ENCODE measurements around the gene B3GNT3.

Gene B3GNT3

DNA sequence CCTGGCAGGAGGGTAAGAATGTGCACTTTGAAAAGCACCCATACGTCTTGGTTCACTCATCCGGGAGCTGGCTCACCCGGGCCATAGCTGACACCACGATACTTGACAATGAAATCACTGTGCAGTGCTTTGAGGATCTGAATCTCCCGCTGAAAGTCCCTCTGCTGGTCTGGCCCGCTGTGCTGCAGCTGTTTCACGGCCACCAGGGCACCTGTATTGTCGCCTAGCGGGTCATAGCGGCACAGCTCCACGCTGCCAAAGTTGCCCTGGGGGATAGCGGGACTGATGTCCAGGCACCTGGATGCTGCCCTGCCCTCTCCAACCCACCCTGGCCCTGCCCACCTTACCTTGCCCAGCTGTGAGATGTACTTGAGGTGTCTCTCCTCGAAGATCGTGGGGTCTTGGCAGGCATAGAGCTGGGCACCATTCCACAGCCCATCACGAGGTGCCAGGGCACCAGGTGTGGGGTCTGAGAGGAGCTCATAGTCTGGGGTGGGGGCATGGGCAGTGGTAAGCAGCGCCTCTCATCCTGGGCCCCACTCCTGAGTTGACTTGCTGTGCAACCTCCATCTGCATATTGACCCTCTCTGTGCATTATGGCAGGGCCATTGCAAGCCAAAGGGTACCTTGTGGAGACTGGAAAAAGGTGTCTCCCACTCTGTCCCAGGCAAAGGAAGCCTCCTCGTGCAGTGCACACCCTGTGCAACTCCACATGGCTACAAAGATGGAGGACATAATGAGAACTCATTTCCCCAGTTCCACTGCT is 37.7 kb downstream of the B3GNT3 start:
- no peak for DNase-seq (ENCODE audit: low read depth in 2 of 2)

DNA sequence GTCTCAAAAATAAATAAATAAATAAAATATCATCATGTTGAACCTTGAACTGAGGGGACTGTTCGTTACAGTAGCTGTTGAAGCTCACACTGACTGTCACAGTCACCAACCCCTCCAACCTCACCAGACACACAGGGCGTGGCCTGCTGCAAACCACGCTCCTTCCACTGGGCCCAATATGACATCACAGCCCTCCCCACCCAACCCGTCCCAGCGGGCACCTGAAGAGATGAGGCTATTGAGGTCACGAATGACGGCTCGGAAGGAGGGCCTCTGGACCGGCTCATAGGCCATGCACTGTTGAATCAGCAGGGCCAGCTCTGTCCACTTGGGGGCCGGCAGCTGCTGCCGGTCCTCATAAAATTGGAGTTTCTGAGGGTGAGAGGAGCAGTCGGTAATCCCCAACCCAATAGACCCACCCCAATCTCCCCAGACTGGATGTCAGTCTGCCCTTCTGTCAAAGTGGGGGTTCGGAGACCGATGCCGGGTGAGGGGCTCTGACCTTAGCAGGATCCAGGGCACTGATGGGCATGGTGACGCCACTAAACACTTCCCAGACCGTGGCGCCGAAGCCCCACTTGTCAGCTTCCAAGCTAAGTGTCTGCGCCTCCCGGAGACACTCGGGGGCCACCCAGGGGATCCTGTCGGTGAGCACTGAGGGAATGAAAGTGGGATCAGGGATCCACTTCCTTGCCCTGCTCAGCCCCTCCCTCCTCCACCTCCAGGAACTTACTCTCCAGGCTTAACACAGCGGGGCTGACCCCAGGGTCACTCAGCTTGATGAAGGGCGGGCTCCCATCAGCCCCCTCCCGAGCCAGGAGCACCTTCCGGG is 39.6 kb downstream of the B3GNT3 start:
- no peak for DNase-seq (ENCODE audit: low read depth in 2 of 2)

DNA sequence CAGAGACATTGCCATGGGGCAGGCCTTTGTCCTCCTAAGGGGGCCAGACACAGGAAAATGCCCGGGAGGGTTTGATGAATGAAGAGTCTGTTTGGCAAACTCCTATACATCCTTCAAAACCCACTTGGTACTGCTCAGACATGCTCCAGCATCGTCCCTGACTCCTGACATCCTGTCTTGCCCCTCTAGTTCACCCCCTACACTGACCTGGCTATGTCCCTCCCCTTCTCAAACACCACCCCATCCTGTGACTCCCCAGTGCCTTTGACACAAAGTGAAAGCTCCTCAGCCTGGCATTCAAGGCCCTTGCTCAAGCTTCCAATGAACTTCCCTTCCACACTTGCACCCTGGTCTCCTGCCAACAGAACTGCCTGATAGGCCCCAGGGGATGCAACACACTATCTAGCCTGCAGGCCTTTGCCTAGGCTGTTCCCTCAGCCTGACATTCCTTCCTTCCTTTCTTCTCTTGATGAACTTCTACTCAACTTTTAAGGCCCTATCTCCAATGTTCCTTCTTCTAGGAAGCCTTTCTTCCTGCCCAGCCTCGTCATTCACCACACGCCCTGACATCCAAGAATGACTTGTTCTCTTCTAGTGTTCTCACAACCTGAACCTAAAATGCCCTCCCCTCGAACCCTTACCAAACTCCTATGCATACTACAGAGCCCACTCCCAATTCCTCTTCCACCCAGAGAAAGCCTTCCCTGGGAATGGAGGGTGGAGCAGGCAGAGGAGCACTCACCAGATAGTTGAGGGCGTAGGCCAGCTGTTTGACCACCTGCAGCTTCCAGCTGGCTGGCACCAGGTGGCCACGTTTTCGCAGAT is 40.5 kb downstream of the B3GNT3 start:
- no peak for DNase-seq (ENCODE audit: low read depth in 2 of 2)

DNA sequence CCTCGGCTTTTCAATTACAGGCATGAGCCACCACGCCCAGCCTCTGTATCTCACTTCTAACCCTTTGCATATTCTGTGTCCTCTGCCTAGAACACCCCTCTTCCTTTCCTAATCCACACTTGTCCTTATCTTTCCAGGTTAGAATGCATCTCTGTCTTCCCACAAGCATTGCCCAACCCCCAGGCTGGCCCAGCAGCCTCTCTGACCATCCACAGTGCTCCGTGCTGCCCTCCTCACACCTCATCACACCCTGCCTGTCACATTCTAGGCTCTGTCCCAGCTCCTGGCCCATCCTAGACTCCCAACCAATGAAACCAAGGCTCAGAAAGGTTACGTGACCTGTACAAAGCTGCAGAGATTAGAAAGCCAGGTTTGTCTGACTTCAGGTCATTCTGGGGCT is 41.6 kb downstream of the B3GNT3 start:
- no peak for DNase-seq (ENCODE audit: low read depth in 2 of 2)

DNA sequence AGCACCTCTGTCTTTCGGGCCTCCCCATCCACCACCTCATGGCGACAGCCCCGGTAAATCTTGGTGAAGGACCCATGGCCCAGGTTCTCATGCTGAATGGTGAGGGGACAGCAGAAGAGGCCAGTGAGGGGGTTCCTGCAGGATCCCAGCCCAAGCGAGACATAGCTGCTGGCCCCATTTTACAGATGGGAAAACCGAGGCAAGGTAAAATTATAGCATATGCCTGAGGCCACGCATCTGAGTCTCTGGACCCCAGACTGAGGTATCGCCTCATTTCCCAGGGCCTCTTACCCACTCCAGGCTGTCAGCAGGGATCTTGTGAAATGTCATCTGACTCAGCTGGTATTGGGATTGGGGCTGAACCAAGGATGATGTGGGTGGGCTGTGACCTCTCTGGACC is 43.0 kb downstream of the B3GNT3 start:
- DNase-seq (ENCODE audit: low read depth in 2 of 2): no peak

DNA sequence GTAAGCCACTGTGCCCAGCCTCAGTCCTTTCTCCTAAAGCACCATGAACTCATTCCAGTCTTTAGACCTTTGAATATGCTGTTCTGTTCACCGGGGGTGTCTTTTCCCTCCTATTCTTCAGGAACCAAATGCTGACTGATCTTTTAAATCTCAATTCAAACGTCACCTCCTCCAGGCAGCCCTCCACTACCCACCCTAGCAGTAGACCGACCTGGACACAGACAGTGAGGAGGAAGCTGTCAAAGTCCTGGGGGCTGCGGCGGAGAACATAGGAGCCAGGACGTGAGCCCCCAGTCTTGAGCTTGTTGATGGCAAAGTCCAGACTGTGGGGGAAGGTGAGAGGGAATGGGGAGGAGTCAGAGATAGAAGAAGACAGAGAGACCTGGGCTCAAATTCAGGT is 45.1 kb downstream of the B3GNT3 start:
- DNase-seq (ENCODE audit: low read depth in 2 of 2): no peak

DNA sequence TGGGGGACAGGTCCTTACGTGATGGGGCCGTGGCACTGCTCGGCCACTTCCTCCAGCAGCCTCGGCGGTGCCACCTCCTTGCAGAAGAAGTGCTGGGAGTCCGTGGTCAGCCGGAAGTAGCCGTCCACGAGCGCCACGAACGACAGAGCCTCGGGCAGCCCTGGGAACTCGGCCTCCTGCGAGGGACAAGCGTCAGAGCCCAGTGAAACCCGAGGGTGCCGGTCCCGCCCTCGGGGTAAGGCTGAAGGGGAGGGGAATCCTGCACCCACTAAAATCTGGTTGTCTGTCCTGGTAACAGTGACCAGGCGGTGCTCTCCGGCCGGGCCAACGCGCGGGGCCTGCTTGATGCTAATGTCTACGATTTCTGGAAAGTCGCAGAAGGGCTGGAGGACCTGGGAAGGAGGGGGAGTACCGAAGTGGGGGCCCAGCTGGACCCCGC is 46.5 kb downstream of the B3GNT3 start:
- no peak for DNase-seq (ENCODE audit: low read depth in 2 of 2)

DNA sequence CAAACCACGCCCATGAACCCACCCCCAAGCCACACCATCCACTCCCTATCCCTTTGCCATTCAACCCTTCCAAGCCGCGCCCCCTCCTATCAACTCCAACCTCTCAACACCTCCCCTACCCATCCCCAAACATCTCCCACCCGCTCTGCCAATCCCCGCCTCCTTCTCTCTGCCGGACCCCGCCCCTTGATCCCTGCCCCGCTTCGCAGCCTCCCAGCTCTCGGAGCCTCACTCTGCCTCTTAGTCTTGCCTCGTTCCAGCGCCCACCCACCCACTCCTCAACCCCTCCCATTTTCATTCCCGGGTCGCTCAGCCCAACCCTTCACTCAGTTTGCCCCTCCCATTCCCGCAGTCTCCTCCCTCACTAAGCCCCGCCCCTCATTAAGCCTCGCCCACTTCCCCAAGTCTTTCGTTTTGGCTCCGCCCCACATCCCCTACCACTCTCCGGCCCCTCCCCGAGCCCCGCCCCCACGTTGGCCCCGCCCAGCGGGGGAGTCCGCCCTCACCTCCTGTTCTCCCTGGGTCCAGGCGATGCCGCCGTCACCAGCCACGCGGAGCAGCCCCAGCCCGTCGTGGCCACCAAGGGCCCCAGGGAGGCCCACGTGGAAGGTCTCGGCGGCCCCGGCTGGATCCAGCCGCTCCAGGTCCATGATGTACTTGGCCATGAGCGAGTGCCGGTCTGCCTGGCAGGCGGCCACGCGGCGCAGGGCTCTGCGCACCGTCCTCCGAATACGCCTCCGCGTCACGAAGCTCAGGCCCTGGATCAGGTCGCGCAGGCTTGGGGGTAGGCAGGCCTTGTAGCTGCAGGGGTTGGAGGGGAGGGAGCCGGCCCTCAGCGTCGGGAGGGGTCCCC is 47.1 kb downstream of the B3GNT3 start:
- DNase-seq (ENCODE audit: low read depth in 2 of 2): peak; percentile 58

DNA sequence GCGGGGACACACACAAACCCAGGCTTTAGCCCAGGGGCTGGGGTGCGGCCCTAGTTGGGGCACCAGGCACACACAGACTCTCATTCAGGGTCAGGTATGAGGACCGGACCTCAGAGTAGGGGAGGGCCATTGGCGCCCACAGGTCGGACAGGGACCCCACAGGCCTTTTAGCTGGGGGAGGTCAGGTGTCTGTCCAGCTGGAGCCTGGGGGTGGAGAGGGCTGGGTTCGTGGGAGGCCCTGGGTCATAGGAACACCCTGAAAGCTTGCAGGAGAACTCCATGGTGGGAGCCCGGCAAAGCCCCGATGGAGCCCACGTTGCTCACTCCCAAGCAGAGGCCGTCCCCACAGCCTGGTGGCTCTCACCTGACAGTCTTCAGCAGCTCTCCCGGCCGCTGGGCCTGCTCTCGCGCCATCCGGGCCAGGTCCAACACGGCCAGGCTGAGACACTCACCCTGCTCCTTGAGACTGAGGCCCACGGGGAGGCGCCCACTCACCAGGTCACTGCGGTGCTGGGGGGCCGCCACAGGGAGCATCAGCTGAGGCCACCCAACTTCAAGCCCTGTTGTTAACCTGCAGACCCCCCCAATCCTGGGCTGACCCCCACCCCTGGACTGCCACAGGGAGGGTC is 47.8 kb downstream of the B3GNT3 start:
- no peak for DNase-seq (ENCODE audit: low read depth in 2 of 2)

DNA sequence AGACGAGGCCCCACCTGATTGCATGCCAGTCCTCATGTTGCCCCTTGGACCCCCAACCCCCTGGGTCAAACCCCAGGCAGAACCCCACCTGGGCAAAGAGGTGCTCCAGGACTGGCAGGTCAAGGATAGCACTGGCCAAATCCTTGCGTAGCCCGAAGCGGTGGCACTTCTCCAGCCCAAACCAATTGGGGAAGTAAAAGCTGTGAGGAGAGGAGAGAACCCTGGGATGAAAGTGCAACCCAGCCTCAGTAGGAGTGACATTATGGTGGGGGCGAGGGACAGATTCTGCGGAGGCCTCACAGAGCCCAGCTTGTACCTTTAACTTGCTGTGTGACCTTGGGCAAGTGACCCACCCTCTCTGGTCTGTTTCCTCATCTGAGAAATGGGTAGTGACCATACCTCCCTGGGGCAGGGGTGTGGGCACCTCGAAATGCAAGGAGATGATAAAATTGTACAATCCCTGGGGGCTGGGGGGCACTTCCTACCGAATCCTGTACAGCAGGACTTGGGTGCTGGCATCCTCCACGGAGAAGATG is 48.4 kb downstream of the B3GNT3 start:
- no peak for DNase-seq (ENCODE audit: low read depth in 2 of 2)

DNA sequence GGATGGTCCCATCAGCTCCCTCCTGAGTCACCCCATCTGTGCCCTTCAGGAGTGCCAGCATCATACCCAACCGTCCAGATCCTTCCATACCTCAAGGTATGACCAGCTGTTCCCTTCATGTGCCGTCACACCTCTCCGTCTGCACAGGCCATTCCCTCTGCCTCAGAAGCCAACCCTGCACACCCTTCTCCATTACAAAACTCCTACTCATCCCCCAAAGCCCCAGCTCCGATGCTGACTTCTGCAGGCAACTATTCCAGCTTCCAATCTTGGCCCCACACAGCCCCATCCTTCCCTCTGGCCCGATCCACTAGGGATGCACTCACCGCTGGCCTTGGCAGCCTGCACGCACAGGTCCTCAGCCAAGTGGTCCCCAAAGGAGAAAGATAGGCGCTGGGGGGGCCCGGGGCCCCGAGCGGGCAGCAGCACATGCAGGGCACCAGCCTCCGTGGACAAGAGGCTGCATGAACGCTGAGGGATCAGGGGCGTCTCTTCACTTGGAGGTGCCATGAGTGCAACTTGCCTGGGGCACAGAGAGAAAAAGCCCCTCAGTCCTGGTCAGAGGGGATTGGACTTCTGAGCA is 49.1 kb downstream of the B3GNT3 start:
- no peak for DNase-seq (ENCODE audit: low read depth in 2 of 2)

DNA sequence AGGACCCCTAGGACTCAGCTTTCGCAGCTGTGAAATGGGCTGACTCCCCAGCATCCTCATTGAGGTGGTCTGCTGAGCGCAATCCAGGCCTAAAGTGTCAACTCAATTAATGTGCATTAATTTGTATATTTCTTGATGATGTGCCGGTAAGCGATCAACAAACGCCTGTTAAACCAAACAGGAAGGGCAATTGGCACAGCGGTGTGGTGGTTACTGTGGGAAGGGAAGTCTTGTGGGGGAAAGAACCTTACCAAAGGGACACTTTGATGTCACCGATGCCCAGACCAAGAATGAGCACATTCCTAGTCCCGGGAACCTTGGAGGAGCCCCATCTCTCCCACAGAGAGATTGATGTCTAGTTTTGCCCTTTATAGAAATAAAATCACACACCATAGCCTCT is 51.2 kb downstream of the B3GNT3 start:
- no peak for DNase-seq (ENCODE audit: low read depth in 2 of 2)

DNA sequence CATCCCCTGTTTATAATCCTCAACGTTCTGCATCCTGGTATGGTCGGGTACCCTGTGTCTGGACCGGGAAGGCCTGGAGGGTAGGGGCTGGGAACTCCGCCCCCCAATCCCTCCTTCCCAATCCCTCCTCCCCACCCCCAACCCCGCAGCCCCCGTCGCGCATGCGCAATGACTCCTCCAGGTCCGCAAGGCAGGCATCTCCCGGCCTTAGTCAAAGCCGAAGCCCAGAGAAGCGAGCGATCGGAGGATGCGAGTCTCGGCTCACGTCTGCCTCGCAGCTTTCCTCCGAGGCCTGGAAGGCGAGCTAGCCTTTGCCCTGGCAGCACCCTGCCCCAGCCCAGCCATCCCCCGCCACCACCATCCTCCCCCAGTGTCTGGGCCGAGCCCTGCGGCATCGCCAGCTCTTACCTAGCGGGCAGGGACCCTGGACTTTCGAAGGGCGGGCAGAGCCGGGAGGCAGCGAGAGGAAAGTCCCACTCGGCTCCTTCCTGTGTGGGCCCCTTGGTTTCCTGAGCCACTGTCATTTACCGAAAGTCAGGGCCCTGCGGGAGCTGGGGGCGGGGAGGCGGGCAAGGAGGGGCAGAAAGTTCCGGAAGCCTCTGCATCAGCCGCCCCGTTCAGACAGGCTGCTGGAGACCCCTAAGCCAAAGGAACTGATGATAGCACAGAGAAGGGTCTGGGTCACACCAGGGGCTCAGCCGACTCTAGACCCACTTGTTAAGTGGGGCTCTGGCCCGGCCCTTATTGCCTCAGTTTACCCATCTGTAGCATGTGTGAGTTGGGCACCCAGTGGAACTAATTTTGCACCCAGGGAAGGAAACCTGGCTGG is 52.8 kb downstream of the B3GNT3 start, which contains the start of gene JAK3:
JAK3 (minus strand) TSS at position 445 of the 829 bp plus-strand sequence. CDS start 3,565 bp downstream, outside the sequence.
- peak; percentile 81 to 83 for DNase-seq (ENCODE audit: low read depth in 2 of 2)

DNA sequence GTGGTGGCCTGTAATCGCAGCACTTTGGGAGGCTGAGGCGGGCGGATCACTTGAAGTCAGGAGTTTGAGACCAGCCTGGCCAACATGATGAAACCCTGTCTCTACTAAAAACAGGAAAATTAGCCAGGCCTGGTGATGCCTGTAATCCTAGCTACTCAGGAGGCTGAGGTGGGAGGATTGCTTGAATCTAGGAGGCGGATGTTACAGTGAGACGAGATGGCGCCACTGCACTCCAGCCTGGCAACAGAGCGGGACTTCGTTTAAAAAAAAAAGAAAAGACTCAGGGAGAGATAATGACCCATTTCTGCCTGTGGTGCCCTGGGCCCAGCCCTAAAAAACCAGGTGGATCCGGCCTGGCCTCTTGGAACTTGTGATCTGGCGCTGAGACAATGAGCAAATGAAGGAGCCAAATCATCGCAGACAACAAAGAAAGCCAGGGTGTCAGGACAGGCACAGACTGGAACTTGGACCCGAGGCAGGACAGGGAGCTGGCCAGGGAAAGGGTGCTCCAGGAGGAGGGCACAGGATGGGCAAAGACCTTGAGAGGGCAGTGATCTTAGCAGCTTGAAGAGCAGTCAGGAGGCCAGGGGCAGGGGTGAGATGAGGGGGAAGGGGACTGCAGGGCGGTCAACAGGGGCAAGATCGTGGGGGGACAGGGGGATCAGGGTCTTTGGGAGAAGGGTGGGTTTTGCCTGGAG is 53.8 kb downstream of the B3GNT3 start:
- no peak for DNase-seq (ENCODE audit: low read depth in 2 of 2)

DNA sequence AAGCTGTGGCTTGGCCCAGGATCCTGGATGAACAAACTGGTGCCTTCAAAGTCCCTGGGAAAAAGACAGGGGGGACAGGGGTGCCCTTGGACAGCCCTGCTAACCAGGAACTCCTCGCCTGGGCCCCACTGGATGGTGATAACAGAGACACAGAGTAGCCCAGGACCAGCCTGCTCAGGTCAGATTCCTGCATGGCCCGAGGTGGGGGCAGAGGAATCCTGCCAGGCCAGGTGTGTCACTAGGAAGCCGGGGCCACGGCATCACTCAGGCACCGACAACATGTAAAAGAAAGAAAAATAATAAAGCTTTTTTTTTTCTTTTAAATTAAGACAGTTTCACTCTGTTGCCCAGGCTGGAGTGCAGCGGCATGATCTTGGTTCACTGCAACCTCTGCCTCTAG is 59.1 kb downstream of the B3GNT3 start:
- DNase-seq (ENCODE audit: low read depth in 2 of 2): no peak

DNA sequence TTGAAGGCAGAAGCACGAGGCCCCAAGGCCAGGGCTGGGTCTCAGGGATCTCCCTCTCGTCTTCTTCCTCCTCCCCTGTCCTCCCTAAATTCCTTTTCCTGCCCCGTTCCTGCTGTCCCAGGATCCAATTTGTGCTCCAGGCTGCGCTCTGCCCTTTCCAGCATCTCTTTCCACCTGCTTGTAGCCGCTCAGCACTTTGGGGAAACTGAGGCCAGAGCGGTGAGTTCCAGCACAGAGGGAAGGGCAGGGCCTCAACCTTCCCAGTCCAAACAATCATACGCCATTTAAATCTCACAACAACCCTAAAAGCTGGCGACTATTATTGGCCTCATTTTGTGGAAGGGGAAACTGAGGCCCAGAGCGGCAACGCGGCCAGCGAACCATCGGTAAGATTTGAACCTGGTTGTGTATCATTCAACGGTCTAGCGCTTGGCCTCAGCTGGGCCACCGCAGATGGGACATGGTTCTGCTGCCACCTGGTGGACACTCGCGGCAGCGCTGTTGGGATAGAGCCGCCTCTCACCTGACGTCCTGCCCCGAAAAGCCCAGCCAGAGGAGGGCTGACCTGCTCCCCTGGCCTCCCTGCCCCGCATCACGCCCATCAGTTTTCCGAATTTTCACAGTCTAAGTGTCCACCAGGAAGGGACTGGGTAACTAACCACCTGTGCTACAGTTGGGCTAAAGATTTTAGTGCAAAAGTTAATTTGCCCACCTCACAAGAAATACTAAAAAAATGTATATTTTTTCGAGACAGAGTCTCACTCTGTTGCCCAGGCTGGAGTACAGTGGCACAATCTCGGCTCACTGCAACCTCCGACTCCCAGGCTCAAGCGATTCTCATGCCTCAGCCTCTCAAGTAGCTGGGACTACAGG is 60.6 kb downstream of the B3GNT3 start:
- peak; percentile 94 to 96 for DNase-seq (ENCODE audit: low read depth in 2 of 2)

DNA sequence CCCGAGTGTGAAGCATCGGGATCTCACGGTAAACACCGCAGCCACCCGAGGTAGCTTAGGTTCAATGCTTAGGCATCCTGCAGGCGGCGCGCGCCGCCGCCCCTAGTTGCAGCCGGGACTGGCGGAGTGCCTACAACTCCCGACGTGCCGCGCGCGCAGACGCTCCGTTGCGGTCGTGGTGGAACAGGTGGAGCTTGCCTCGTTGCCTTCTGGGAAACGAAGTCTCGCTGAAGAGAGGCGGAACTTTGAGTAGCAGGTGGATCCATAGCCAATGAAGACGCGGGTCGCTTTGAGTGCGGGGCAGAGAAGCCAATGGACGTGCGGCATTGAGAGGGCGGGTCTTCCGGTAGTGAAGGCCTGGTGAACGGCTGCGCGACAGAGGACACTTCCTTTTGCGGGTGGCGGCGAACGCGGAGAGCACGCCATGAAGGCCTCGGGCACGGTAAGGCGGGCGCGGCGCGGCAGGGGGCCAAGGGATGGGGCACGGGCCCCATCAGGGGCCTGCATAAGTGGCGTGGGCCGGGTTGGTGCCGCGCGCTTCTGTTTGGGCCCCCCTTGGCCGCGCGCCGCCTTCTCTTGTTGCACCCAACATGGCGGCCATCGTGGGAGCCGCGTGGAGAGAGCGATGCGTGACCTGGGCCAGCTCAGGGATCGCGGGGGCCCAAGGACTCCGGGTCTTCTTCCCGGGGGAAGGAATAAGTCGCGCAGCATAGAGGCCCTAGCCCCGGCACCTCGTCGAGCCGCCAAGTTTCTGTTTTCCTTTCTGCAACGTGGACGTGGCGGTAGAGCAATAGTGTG is 64.8 kb downstream of the B3GNT3 start, which contains the start of gene RPL18A:
RPL18A (plus strand) TSS at position 378 of the 798 bp plus-strand sequence; CDS start at position 425, 47 bp downstream.
- peak; percentile 94 to 98 for DNase-seq (ENCODE audit: low read depth in 2 of 2)

Measured in stimulated activated CD4-positive, alpha-beta T cell treated with anti-CD3 and anti-CD28 coated beads, Interleukin-1b, Interleukin-23, amount 100 ng/mL, for 4 hours (primary cell).